Fibroblast of mammary gland (primary cell): ENCODE results near the gene H6PD.

Experiments
- DNase-seq: peaks from one replicate; pipeline ENCODE4 v3.0.0-alpha.2; 2010; ENCODE audit warnings: low read depth
- H3K4me3 ChIP-seq: 2 replicates; pipeline ENCODE4 v1.5.1; 2011; ENCODE audit warnings: low read depth, mild to moderate bottlenecking, low read length, moderate library complexity; ENCODE audit not compliant: control insufficient read depth
- TF ChIP-seq, protein P1 (sequence below): conservative IDR thresholded peaks from 2 replicates; pipeline ENCODE4 v1.5.1; 2011; ENCODE audit warnings: low read depth, low read length, inconsistent platforms; ENCODE audit not compliant: control insufficient read depth, insufficient read depth

The H6PD gene

DNA sequence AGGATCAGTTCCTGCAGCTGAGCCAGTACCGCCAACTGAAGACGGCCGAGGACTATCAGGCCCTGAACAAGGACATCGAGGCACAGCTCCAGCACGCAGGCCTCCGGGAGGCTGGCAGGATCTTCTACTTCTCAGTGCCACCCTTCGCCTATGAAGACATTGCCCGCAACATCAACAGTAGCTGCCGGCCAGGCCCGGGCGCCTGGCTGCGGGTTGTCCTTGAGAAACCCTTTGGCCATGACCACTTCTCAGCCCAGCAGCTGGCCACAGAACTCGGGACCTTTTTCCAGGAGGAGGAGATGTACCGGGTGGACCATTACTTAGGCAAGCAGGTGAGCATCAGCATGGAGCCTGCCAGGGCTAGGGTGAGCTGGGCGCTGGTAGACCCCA is 10.7 kb downstream of the H6PD start:
- no peak overlapping the region for H3K4me3 ChIP-seq
- no peak for DNase-seq
- TF ChIP-seq, protein P1, sequence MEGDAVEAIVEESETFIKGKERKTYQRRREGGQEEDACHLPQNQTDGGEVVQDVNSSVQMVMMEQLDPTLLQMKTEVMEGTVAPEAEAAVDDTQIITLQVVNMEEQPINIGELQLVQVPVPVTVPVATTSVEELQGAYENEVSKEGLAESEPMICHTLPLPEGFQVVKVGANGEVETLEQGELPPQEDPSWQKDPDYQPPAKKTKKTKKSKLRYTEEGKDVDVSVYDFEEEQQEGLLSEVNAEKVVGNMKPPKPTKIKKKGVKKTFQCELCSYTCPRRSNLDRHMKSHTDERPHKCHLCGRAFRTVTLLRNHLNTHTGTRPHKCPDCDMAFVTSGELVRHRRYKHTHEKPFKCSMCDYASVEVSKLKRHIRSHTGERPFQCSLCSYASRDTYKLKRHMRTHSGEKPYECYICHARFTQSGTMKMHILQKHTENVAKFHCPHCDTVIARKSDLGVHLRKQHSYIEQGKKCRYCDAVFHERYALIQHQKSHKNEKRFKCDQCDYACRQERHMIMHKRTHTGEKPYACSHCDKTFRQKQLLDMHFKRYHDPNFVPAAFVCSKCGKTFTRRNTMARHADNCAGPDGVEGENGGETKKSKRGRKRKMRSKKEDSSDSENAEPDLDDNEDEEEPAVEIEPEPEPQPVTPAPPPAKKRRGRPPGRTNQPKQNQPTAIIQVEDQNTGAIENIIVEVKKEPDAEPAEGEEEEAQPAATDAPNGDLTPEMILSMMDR = no peak

DNA sequence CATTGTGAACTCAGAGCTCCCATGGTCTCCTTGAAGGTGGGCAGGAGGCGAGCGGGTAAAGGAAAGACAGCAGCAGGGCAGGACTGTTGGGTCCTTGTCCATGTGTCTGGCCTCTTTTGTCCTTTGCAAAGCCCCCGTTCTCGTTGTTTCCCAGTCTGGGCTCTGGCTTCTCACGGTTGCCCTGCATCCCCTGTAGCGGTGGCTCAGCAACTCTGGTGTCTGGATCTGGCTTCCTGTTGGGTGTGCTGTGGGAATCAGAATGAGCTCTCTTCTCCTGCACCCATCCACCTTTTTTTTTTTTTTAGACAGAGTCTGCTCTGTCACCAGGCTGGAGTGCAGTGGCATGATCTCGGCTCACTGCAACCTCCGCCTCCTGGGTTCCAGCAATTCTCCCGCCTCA is 11.1 kb downstream of the H6PD start:
- no peak overlapping the region for H3K4me3 ChIP-seq
- no peak for DNase-seq

DNA sequence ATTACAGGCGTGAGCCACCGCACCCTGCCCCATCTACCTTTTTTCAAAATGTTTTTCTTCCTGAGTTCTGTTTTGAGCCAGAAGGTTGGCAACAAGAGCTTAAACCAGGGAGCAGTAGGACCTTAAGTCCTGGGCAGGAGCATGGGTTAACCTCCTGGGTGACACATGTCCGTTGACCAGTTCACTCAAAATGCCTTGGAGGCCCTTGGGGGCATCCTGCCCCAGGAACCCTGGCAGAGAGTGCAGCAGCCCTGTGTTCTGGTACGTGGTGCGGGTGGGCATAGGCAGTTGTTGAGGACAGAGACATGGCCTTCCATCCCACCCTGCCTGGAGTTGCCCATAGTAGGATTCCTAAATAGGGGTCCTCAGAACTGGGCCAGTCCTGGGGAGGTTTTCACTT is 11.6 kb downstream of the H6PD start:
- TF ChIP-seq, protein P1 = no peak
- no peak overlapping the region for H3K4me3 ChIP-seq
- no peak for DNase-seq

More for the DNA sequence above, 11.1 kb downstream of the H6PD start:
- TF ChIP-seq, protein P1 = no peak

DNA sequence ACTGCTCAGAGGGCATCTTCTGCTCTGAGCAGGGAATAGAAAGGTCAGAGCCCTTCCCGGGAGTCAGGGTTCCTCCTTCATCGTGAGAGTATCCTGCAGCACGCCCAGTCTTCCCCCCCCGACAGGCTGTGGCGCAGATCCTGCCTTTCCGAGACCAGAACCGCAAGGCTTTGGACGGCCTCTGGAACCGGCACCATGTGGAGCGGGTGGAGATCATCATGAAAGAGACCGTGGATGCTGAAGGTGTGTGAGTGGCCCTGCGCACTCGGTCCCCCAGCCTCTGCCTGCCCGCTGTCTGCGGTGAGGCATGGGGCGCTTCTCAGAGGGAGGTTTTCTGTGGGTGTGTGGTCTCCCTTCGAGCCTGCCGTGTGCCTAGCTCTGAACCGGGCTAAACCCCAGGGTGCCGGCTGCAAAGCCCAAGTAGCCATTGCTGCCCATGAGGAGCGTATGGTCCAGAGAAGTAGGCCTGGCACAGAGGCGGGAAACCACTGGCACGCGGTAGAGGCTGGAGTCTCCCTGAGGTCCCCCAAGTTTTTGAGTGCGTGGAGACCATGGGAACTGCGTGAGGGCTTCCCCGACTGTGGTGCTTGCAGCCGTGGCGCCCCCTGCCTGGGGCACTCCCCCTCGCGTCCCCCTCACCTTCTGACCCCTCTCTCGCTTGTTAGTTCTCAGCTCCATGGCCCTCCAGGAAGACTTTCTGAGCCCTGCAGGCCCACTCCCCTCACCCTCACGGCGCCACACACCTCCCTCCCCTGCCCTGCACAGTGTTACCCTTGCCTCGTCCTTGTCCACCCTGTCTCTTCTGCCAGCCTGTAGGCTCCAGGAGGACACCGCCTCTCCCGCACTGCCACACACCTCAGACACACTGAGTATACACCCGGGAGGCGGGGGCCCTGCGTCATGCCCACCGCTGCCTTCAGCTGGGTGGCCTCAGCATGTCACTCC is 12.5 kb downstream of the H6PD start:
- H3K4me3 ChIP-seq = no peak overlapping the region
- no peak for DNase-seq
- TF ChIP-seq, protein P1 = no peak

DNA sequence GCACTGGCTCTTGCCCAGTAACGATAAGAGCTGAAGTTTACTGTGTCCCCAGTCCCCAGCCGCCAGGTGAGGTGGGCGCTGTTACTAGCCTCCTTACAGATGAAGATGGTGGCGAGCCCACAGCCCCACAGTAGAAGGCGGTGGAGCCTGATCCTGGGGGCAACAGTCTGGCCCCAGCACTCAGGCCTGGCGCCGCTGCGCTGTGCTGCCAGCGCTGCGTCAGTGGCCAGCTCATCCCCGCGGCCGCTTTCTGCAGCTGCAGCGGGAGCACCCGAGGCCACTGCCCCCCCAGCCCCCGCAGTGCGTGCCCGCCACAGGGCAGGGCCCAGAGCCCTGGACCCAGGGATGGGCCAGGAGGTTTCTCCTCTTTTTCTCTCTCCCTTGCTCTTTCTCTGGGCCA is 13.3 kb downstream of the H6PD start:
- TF ChIP-seq, protein P1 = no peak
- H3K4me3 ChIP-seq = no peak overlapping the region
- DNase-seq = no peak

DNA sequence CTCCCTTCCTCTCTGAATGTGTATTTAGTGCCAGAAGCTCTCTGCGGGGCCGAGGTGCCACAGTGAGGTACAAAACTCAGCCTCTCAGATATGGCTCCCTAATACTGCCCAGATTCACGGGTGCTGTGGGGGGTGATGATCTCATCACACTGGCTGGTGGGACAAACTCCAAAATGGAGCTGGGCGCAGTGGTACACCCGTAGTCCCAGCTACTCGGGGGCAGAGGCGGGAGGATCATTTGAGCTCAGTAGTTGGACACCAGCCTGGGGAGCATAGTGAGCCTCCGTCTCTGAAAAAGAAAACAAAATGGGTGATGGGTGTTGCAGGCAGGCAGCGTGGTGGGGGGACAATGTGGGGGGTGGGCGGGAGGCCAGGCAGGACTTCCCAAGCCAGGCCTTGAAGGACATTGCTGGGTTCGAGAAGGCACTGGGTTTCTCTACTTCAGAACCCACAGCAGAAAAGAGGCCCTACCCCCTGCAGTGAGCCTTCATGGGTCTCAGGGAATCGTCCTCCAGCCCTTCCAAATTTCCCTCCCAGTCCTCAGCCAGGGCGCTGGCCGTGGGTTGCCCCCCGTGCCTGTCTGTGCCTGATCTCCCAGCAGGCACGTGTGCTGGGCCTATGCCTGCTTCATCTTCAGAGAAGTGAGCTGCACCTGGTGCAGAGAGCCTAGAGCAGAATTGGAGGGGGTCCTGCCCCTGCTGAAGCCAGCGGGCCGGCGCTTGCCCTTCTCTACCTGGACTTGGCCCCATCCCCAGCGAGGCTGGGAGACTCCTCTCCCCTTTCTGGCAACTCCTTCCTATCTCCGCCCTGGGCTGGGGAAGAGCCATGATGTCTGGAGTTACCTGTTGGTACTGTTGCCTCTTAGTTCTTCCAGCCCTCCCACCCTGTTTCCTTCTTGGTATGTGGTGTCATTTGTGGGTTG is 14.0 kb downstream of the H6PD start:
- no peak for DNase-seq
- TF ChIP-seq, protein P1 = no peak
- no peak overlapping the region for H3K4me3 ChIP-seq
